ENCODE results near the gene NHLRC1.

NHLRC1 gene

GRCh38 chr6:18101873-18102272 is 20.6 kb downstream of the NHLRC1 start:
- H3K4me3 ChIP-seq (ENCODE audit: low read depth, low read length), result no peak overlapping the region
- no peak for DNase-seq (ENCODE audit: low read depth)
- no peak for TF ChIP-seq CTCF (IDR thresholded peaks at IDR 0.05; ENCODE audit: control insufficient read depth, extremely low read depth, insufficient read depth)

- TF ChIP-seq CTCF (IDR thresholded peaks at IDR 0.05; ENCODE audit: control insufficient read depth, extremely low read depth, insufficient read depth), result no peak
- no peak overlapping the region for H3K4me3 ChIP-seq (ENCODE audit: low read depth, low read length)
- no peak for DNase-seq (ENCODE audit: low read depth)
These were observed 21.2 kb downstream of the NHLRC1 start for GRCh38 chr6:18101271-18101670.

GRCh38 chr6:18100296-18100695 is 22.2 kb downstream of the NHLRC1 start:
- H3K4me3 ChIP-seq (ENCODE audit: low read depth, low read length), result no peak overlapping the region
- TF ChIP-seq CTCF (IDR thresholded peaks at IDR 0.05; ENCODE audit: control insufficient read depth, extremely low read depth, insufficient read depth), result no peak
- DNase-seq (ENCODE audit: low read depth), result no peak

- no peak overlapping the region for H3K4me3 ChIP-seq (ENCODE audit: low read depth, low read length)
- DNase-seq (ENCODE audit: low read depth), result no peak
- no peak for TF ChIP-seq CTCF (IDR thresholded peaks at IDR 0.05; ENCODE audit: control insufficient read depth, extremely low read depth, insufficient read depth)
These were observed 23.0 kb downstream of the NHLRC1 start for GRCh38 chr6:18099511-18099910.

- no peak for TF ChIP-seq CTCF (IDR thresholded peaks at IDR 0.05; ENCODE audit: control insufficient read depth, extremely low read depth, insufficient read depth)
- DNase-seq (ENCODE audit: low read depth), result no peak
- H3K4me3 ChIP-seq (ENCODE audit: low read depth, low read length), result no peak overlapping the region
These were observed 26.1 kb downstream of the NHLRC1 start for GRCh38 chr6:18096423-18096822.

GRCh38 chr6:18091382-18091781 is 31.1 kb downstream of the NHLRC1 start:
- no peak overlapping the region for H3K4me3 ChIP-seq (ENCODE audit: low read depth, low read length)
- no peak for DNase-seq (ENCODE audit: low read depth)
- TF ChIP-seq CTCF (IDR thresholded peaks at IDR 0.05; ENCODE audit: control insufficient read depth, extremely low read depth, insufficient read depth), result no peak

- no peak overlapping the region for H3K4me3 ChIP-seq (ENCODE audit: low read depth, low read length)
- no peak for DNase-seq (ENCODE audit: low read depth)
- TF ChIP-seq CTCF (IDR thresholded peaks at IDR 0.05; ENCODE audit: control insufficient read depth, extremely low read depth, insufficient read depth), result no peak
These were observed 32.1 kb downstream of the NHLRC1 start for GRCh38 chr6:18090349-18090786.
